SK-N-SH (cell line): ENCODE results near the gene AAMP. TPM values are rescaled to one million over a fixed set of nuclear protein-coding genes. Genes with fewer than 3 reads are reported as not detected.

Source experiments
- CTCF ChIA-PET: fragments of 300-600, 350-600 bp; formaldehyde crosslinking; extraction: SDS; loops from one replicate; lab custom pipeline; 2021; lab: Yijun Ruan, JAX
- POLR2A ChIA-PET: fragments of 350-600 bp; sonication (Branson Sonifier 250); formaldehyde crosslinking; extraction: SDS; loops from one replicate; lab custom pipeline; 2020; ENCODE audit warnings: antibody characterized with exemption, inconsistent platforms; lab: Yijun Ruan, JAX
- DNase-seq: peaks from one replicate; pipeline ENCODE4 v3.0.0; 2012
- H2AFZ ChIP-seq: fragments of 200-600 bp; sonication (generic); 2 replicates; pipeline ENCODE4 v1.8.1; 2016; ENCODE audit warnings: antibody characterized with exemption, mild to moderate bottlenecking, low read depth
- H3F3A ChIP-seq: fragments of 200-600 bp; sonication (generic); replicated peaks from 2 replicates; pipeline ENCODE3; 2016; ENCODE audit warnings: antibody characterized with exemption, mild to moderate bottlenecking; ENCODE audit not compliant: insufficient read depth
- H3K27ac ChIP-seq, 2 experiments: fragments of 200-500 bp in 1 of 2; fragments of 200-600 bp in 1 of 2; sonication (Bioruptor generic) in 1 of 2; sonication (generic), shearing (Covaris generic) in 1 of 2; 2 replicates each; pipeline versions ENCODE4 v1.5.1 to v1.6.1; 2014 to 2016; ENCODE audit warnings: low read depth in 2 of 2, inconsistent platforms in 1 of 2, low read length in 1 of 2, mild to moderate bottlenecking in 1 of 2, mixed read lengths in 1 of 2
- H3K27me3 ChIP-seq: fragments of 200-600 bp; sonication (generic), shearing (Covaris generic); 2 replicates; pipeline ENCODE4 v1.6.1; 2016; ENCODE audit warnings: mixed run types; ENCODE audit not compliant: insufficient read depth
- H3K36me3 ChIP-seq, 2 experiments: fragments of 200-500 bp in 1 of 2; fragments of 200-600 bp in 1 of 2; sonication (Bioruptor generic) in 1 of 2; sonication (generic) in 1 of 2; replicated peaks in 1 of 2; 2 replicates each; pipeline versions ENCODE3 to v1.5.1; 2014 to 2016; ENCODE audit warnings: low read length in 1 of 2, mild to moderate bottlenecking in 1 of 2; ENCODE audit not compliant: insufficient read depth in 2 of 2, control insufficient read depth in 1 of 2
- H3K4me1 ChIP-seq, 2 experiments: fragments of 200-500 bp in 1 of 2; fragments of 200-600 bp in 1 of 2; sonication (Bioruptor generic) in 1 of 2; sonication (generic), shearing (Covaris generic) in 1 of 2; 2 replicates each; pipeline versions ENCODE4 v1.5.1 to v1.6.1; 2014 to 2016; ENCODE audit warnings: low read depth in 1 of 2, low read length in 1 of 2, mixed run types in 1 of 2; ENCODE audit not compliant: insufficient read depth in 2 of 2, control insufficient read depth in 1 of 2
- H3K4me2 ChIP-seq: fragments of 200-600 bp; sonication (generic), shearing (Covaris generic); 2 replicates; pipeline ENCODE4 v1.6.1; 2017; ENCODE audit warnings: mixed run types
- H3K4me3 ChIP-seq, 2 experiments: fragments of 200-500 bp in 1 of 2; fragments of 200-600 bp in 1 of 2; sonication (Bioruptor generic) in 1 of 2; sonication (generic), shearing (Covaris generic) in 1 of 2; 2 replicates each; pipeline versions ENCODE4 v1.5.1 to v1.8.1; 2014 to 2016; ENCODE audit warnings: low read depth in 2 of 2, inconsistent platforms in 1 of 2, low read length in 1 of 2, mild to moderate bottlenecking in 1 of 2, mixed read lengths in 1 of 2, moderate library complexity in 1 of 2
- H3K79me2 ChIP-seq: fragments of 200-600 bp; sonication (generic); 2 replicates; pipeline ENCODE4 v1.8.1; 2017; ENCODE audit warnings: mild to moderate bottlenecking; ENCODE audit not compliant: insufficient read depth
- H3K9ac ChIP-seq: fragments of 200-600 bp; sonication (generic); 2 replicates; pipeline ENCODE4 v1.6.1; 2017; ENCODE audit warnings: mixed run types
- H3K9me2 ChIP-seq: fragments of 200-600 bp; sonication (generic); 2 replicates; pipeline ENCODE4 v1.6.1; 2017; ENCODE audit warnings: mixed run types
- H3K9me3 ChIP-seq: fragments of 200-600 bp; sonication (generic); 2 replicates; pipeline ENCODE4 v1.6.1; 2017; ENCODE audit warnings: mixed run types, mild to moderate bottlenecking, moderate library complexity
- H4K20me1 ChIP-seq: fragments of 200-600 bp; sonication (generic); 2 replicates; pipeline ENCODE4 v1.6.1; 2017; ENCODE audit warnings: mild to moderate bottlenecking, mixed run types; ENCODE audit not compliant: insufficient read depth
- CTCF ChIP-seq: fragments of 200-600 bp; sonication (generic); IDR thresholded peaks from 2 replicates; pipeline ENCODE4 v1.6.1; 2017; ENCODE audit warnings: antibody characterized with exemption, mild to moderate bottlenecking, moderate library complexity
- ELF1 ChIP-seq: IDR thresholded peaks from 2 replicates; pipeline ENCODE4 v1.4.0; 2012
- EZH2phosphoT487 ChIP-seq: fragments of 200-600 bp; sonication (generic); IDR thresholded peaks from 2 replicates; pipeline ENCODE4 v1.6.1; 2017; ENCODE audit warnings: low read depth, mixed run types, mild to moderate bottlenecking, antibody characterized with exemption, moderate library complexity, borderline replicate concordance
- FOXJ3 ChIP-seq: sonication (generic); formaldehyde crosslinking; IDR thresholded peaks from 2 replicates; pipeline ENCODE4 v1.5.1; 2020; ENCODE audit warnings: mild to moderate bottlenecking, missing genetic modification reagents
- FOXM1 ChIP-seq: IDR thresholded peaks from 2 replicates; pipeline ENCODE4 v1.4.0; 2012; ENCODE audit warnings: low read depth, mild to moderate bottlenecking
- GABPA ChIP-seq: IDR thresholded peaks from 2 replicates; pipeline ENCODE4 v1.4.0; 2012; ENCODE audit warnings: low read depth, mild to moderate bottlenecking
- GATA2 ChIP-seq: sonication (generic); formaldehyde crosslinking; IDR thresholded peaks from 2 replicates; pipeline ENCODE4 v1.5.0; 2020; ENCODE audit warnings: mild to moderate bottlenecking, missing genetic modification reagents
- JUND ChIP-seq: IDR thresholded peaks from 2 replicates; pipeline ENCODE4 v1.4.0; 2012
- MEF2A ChIP-seq: IDR thresholded peaks from 2 replicates; pipeline ENCODE4 v1.4.0; 2012; ENCODE audit warnings: low read depth, borderline replicate concordance
- NFIC ChIP-seq: IDR thresholded peaks from 2 replicates; pipeline ENCODE4 v1.4.0; 2012; ENCODE audit warnings: borderline replicate concordance
- NRF1 ChIP-seq: IDR thresholded peaks from 2 replicates; pipeline ENCODE4 v1.6.1; 2012; ENCODE audit warnings: low read depth, mild to moderate bottlenecking, low read length
- POLR2AphosphoS5 ChIP-seq: IDR thresholded peaks from 2 replicates; pipeline ENCODE4 v1.6.1; 2012; ENCODE audit warnings: low read depth, low read length
- RAD21 ChIP-seq: IDR thresholded peaks from 2 replicates; pipeline ENCODE4 v1.6.1; 2012; ENCODE audit warnings: mild to moderate bottlenecking, low read length
- RCOR1 ChIP-seq: fragments of 150-350 bp; IDR thresholded peaks from 2 replicates; pipeline ENCODE4 v1.6.1; 2017; ENCODE audit warnings: antibody characterized with exemption, low read length
- RFX5 ChIP-seq: IDR thresholded peaks from 2 replicates; pipeline ENCODE4 v1.6.1; 2012; ENCODE audit warnings: mild to moderate bottlenecking, improper control_type of control experiment, low read length
- SIN3A ChIP-seq: IDR thresholded peaks from 2 replicates; pipeline ENCODE4 v1.6.1; 2012; ENCODE audit warnings: low read depth, mild to moderate bottlenecking, low read length, moderate library complexity, borderline replicate concordance
- TEAD4 ChIP-seq: IDR thresholded peaks from 2 replicates; pipeline ENCODE4 v1.4.0; 2012; ENCODE audit warnings: mild to moderate bottlenecking, borderline replicate concordance; ENCODE audit not compliant: insufficient read depth
- USF1 ChIP-seq: IDR thresholded peaks from 2 replicates; pipeline ENCODE4 v1.4.0; 2012; ENCODE audit warnings: low read depth, borderline replicate concordance
- YY1 ChIP-seq: IDR thresholded peaks from 2 replicates; pipeline ENCODE4 v1.4.0; 2012; ENCODE audit warnings: low read depth, mild to moderate bottlenecking
- WGBS: methylation state at CpG from one replicate; pipeline ENCODE4 v1.1.6; 2017; ENCODE audit warnings: low lambda C conversion rate; 5-methylcytosine and 5-hydroxymethylcytosine counted together
- polyA plus RNA-seq, 3 experiments: library from polyadenylated mRNA; depleted of rRNA; stranded (reverse); fragments of >200 nt; gene quantifications; 2 replicates each; pipeline ENCODE4 v1.2.3, GENCODE V29; 2012
- TF ChIP-seq, protein P1 (sequence below): IDR thresholded peaks from 2 replicates; pipeline ENCODE4; 2012

The AAMP gene
- polyA plus RNA-seq, 1 of the 3 experiments (the other 2 are of a cell fraction) = 276 TPM

GRCh38 chr2:218275371-218276072 lies 5.6 kb upstream of the AAMP start:
- Histone ChIP-seq H3K4me1 (peaks cover 14 to 15% of the 10 kb centered on the region in 2 experiments; a peak in 1 of 4 replicates), H3K79me2 (peaks cover 19% of the 10 kb centered on the region), H3K9ac (no peak overlapping the region), H3K4me2 (no peak overlapping the region), H4K20me1 (no peaks in the 10 kb centered on the region), H3K27me3 (no peaks in the 10 kb centered on the region), H2AFZ (no peak overlapping the region), H3K9me3 (no peaks in the 10 kb centered on the region), H3K4me3 (no peak overlapping the region), H3F3A (no peaks in the 10 kb centered on the region), H3K27ac (no peak overlapping the region), H3K9me2 (no peaks in the 10 kb centered on the region), H3K36me3 (peaks cover 17 to 32% of the 10 kb centered on the region in 2 experiments)
- CTCF ChIA-PET = interaction anchor here (1.4 to 5.7 kb wide), 6 partner anchors 10 to 373 kb away, joined by 4 to 47 read pairs (median 7); partner anchors contain the start of gene CATIP
- no peak for DNase-seq
- no peak for TF ChIP-seq YY1
- POLR2A ChIA-PET = interaction anchor here (0.9 to 1.1 kb wide), 2 partner anchors 10 to 86 kb away, joined by 3 read pairs; no protein-coding TSS in a partner anchor
- 95% methylated on average over 9 of the region's 9 CpGs for WGBS

- WGBS = 82% methylated on average over 4 of the region's 4 CpGs
- H3K9me3 ChIP-seq = no peaks in the 10 kb centered on the region
- H3K4me3 ChIP-seq = no peak overlapping the region
- peaks cover 17 to 32% of the 10 kb centered on the region in 2 experiments for H3K36me3 ChIP-seq
- no peak overlapping the region for H3K4me2 ChIP-seq
- ChIA-PET POLR2A (interaction anchor here (0.9 kb wide), 1 partner anchor 87 kb away, joined by 3 read pairs; no protein-coding TSS in a partner anchor), CTCF (interaction anchor here (1.4 to 5.7 kb wide), 5 partner anchors 11 to 122 kb away, joined by 4 to 47 read pairs (median 9); partner anchors contain the start of gene CATIP)
- peaks cover 22% of the 10 kb centered on the region for H3K79me2 ChIP-seq
- H2AFZ ChIP-seq = no peak overlapping the region
- no peak overlapping the region for H3K27ac ChIP-seq
- H3F3A ChIP-seq = no peaks in the 10 kb centered on the region
- H3K9me2 ChIP-seq = no peaks in the 10 kb centered on the region
- no peak overlapping the region for H3K9ac ChIP-seq
- no peaks in the 10 kb centered on the region for H4K20me1 ChIP-seq
- H3K27me3 ChIP-seq = no peaks in the 10 kb centered on the region
- TF ChIP-seq RAD21 = no peak
- no peak for TF ChIP-seq MEF2A
- no peak for TF ChIP-seq ELF1
- no peak for TF ChIP-seq NRF1
- DNase-seq = no peak
- peaks cover 14 to 15% of the 10 kb centered on the region in 2 experiments; a peak in 1 of 4 replicates for H3K4me1 ChIP-seq
Observed at GRCh38 chr2:218274586-218274985, 4.6 kb upstream of the AAMP start.

- Histone ChIP-seq H3K9me2 (no peaks in the 10 kb centered on the region), H3K4me3 (no peak overlapping the region), H3K36me3 (peaks cover 17 to 32% of the 10 kb centered on the region in 2 experiments), H3K9me3 (no peaks in the 10 kb centered on the region), H3K27ac (no peak overlapping the region), H4K20me1 (peaks cover 6% of the 10 kb centered on the region; the same call in 1 of the 2 replicates), H3F3A (no peaks in the 10 kb centered on the region), H2AFZ (no peak overlapping the region), H3K4me2 (no peak overlapping the region), H3K27me3 (no peaks in the 10 kb centered on the region), H3K79me2 (peaks cover 29% of the 10 kb centered on the region), H3K9ac (no peak overlapping the region), H3K4me1 (peaks cover 14 to 19% of the 10 kb centered on the region in 2 experiments; a peak in 1 of 4 replicates)
- CTCF ChIA-PET = interaction anchor here (0.6 to 5.7 kb wide), 9 partner anchors 8 to 204 kb away, joined by 3 to 47 read pairs (median 5); partner anchors contain the start of gene CATIP
- DNase-seq = no peak
- POLR2A ChIA-PET = no interaction called here
- WGBS = 100% methylated on average over 2 of the region's 2 CpGs
- no peak for TF ChIP-seq CTCF
- no peak for TF ChIP-seq FOXM1
- TF ChIP-seq YY1 = no peak
- TF ChIP-seq EZH2phosphoT487 = no peak
- no peak for TF ChIP-seq RFX5
- TF ChIP-seq SIN3A = no peak
- TF ChIP-seq JUND = no peak
- TF ChIP-seq RAD21 = no peak
- TF ChIP-seq RCOR1 = no peak
- no peak for TF ChIP-seq FOXJ3 (CRISPR knock-in tag)
- TF ChIP-seq, protein P1, sequence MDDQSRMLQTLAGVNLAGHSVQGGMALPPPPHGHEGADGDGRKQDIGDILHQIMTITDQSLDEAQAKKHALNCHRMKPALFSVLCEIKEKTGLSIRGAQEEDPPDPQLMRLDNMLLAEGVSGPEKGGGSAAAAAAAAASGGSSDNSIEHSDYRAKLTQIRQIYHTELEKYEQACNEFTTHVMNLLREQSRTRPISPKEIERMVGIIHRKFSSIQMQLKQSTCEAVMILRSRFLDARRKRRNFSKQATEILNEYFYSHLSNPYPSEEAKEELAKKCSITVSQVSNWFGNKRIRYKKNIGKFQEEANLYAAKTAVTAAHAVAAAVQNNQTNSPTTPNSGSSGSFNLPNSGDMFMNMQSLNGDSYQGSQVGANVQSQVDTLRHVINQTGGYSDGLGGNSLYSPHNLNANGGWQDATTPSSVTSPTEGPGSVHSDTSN = no peak
- TF ChIP-seq POLR2AphosphoS5 = no peak
- no peak for TF ChIP-seq USF1
- no peak for TF ChIP-seq NFIC
- TF ChIP-seq TEAD4 = no peak
- TF ChIP-seq GATA2 (CRISPR knock-in tag) = no peak
- TF ChIP-seq GABPA = no peak
Observed at GRCh38 chr2:218273908-218274249, 3.9 kb upstream of the AAMP start.
